ENCODE measurements around the gene MYH7B.

Gene MYH7B

GRCh38 chr20:34993941-34994508, 38.4 kb downstream of the MYH7B start:
- Histone ChIP-seq H3K4me3 (ENCODE audit: low read length in 2 of 2) (no peak overlapping the region), H3K4me1 (ENCODE audit: control insufficient read depth, insufficient read depth, low read length) (peaks cover 8% of the 10 kb centered on the region), H3K27ac (ENCODE audit: low read length) (no peak overlapping the region), H3K27me3 (ENCODE audit: control insufficient read depth in 1 of 2, insufficient read depth in 2 of 2, low read length in 2 of 2) (no peaks in the 10 kb centered on the region), H3K9me3 (ENCODE audit: control insufficient read depth in 2 of 2, low read length in 2 of 2) (no peaks in the 10 kb centered on the region), H3K9ac (ENCODE audit: low read length in 2 of 2) (no peak overlapping the region), H3K36me3 (ENCODE audit: control insufficient read depth in 2 of 2, insufficient read depth in 2 of 2, low read length in 2 of 2) (peaks cover 11 to 29% of the 10 kb centered on the region in 2 donors)

GRCh38 chr20:34994509-34995131, 39.0 kb downstream of the MYH7B start:
- Histone ChIP-seq H3K9me3 (ENCODE audit: control insufficient read depth in 2 of 2, low read length in 2 of 2) (no peaks in the 10 kb centered on the region), H3K36me3 (ENCODE audit: control insufficient read depth in 2 of 2, insufficient read depth in 2 of 2, low read length in 2 of 2) (peaks cover 11 to 29% of the 10 kb centered on the region in 2 donors), H3K4me3 (ENCODE audit: low read length in 2 of 2) (no peak overlapping the region), H3K9ac (ENCODE audit: low read length in 2 of 2) (no peak overlapping the region), H3K27ac (ENCODE audit: low read length) (no peak overlapping the region), H3K27me3 (ENCODE audit: control insufficient read depth in 1 of 2, insufficient read depth in 2 of 2, low read length in 2 of 2) (no peaks in the 10 kb centered on the region), H3K4me1 (ENCODE audit: control insufficient read depth, insufficient read depth, low read length) (peaks cover 8% of the 10 kb centered on the region)

- Histone ChIP-seq H3K27me3 (ENCODE audit: control insufficient read depth in 1 of 2, insufficient read depth in 2 of 2, low read length in 2 of 2) (no peaks in the 10 kb centered on the region), H3K36me3 (ENCODE audit: control insufficient read depth in 2 of 2, insufficient read depth in 2 of 2, low read length in 2 of 2) (peaks cover 16 to 30% of the 10 kb centered on the region in 2 donors), H3K4me3 (ENCODE audit: low read length in 2 of 2) (no peak overlapping the region), H3K9me3 (ENCODE audit: control insufficient read depth in 2 of 2, low read length in 2 of 2) (no peaks in the 10 kb centered on the region), H3K4me1 (ENCODE audit: control insufficient read depth, insufficient read depth, low read length) (peaks cover 8% of the 10 kb centered on the region), H3K9ac (ENCODE audit: low read length in 2 of 2) (no peak overlapping the region), H3K27ac (ENCODE audit: low read length) (no peak overlapping the region)
These were observed 39.5 kb downstream of the MYH7B start for GRCh38 chr20:34995192-34995591.

- H3K36me3 ChIP-seq (ENCODE audit: control insufficient read depth in 2 of 2, insufficient read depth in 2 of 2, low read length in 2 of 2), result peaks cover 16 to 33% of the 10 kb centered on the region in 2 donors
- H3K27ac ChIP-seq (ENCODE audit: low read length), result no peak overlapping the region
- no peak overlapping the region for H3K4me3 ChIP-seq (ENCODE audit: low read length in 2 of 2)
- no peaks in the 10 kb centered on the region for H3K9me3 ChIP-seq (ENCODE audit: control insufficient read depth in 2 of 2, low read length in 2 of 2)
- H3K9ac ChIP-seq (ENCODE audit: low read length in 2 of 2), result no peak overlapping the region
- H3K27me3 ChIP-seq (ENCODE audit: control insufficient read depth in 1 of 2, insufficient read depth in 2 of 2, low read length in 2 of 2), result no peaks in the 10 kb centered on the region
- peaks cover 8% of the 10 kb centered on the region for H3K4me1 ChIP-seq (ENCODE audit: control insufficient read depth, insufficient read depth, low read length)
These were observed 40.0 kb downstream of the MYH7B start for GRCh38 chr20:34995696-34996095.

- no peak overlapping the region for H3K27ac ChIP-seq (ENCODE audit: low read length)
- no peaks in the 10 kb centered on the region for H3K27me3 ChIP-seq (ENCODE audit: control insufficient read depth in 1 of 2, insufficient read depth in 2 of 2, low read length in 2 of 2)
- no peak overlapping the region for H3K9ac ChIP-seq (ENCODE audit: low read length in 2 of 2)
- H3K4me1 ChIP-seq (ENCODE audit: control insufficient read depth, insufficient read depth, low read length), result peaks cover 8% of the 10 kb centered on the region
- H3K4me3 ChIP-seq (ENCODE audit: low read length in 2 of 2), result no peak overlapping the region
- H3K36me3 ChIP-seq (ENCODE audit: control insufficient read depth in 2 of 2, insufficient read depth in 2 of 2, low read length in 2 of 2), result peaks cover 16 to 38% of the 10 kb centered on the region in 2 donors
- H3K9me3 ChIP-seq (ENCODE audit: control insufficient read depth in 2 of 2, low read length in 2 of 2), result no peaks in the 10 kb centered on the region
These were observed 40.8 kb downstream of the MYH7B start for GRCh38 chr20:34996243-34997028.

- H3K27me3 ChIP-seq (ENCODE audit: control insufficient read depth in 1 of 2, insufficient read depth in 2 of 2, low read length in 2 of 2), result no peaks in the 10 kb centered on the region
- H3K27ac ChIP-seq (ENCODE audit: low read length), result no peak overlapping the region
- H3K4me1 ChIP-seq (ENCODE audit: control insufficient read depth, insufficient read depth, low read length), result peaks cover 8% of the 10 kb centered on the region
- H3K4me3 ChIP-seq (ENCODE audit: low read length in 2 of 2), result peak overlapping the region in 1 of 2 donors; percentile 61
- no peaks in the 10 kb centered on the region for H3K9me3 ChIP-seq (ENCODE audit: control insufficient read depth in 2 of 2, low read length in 2 of 2)
- peaks cover 16 to 44% of the 10 kb centered on the region in 2 donors for H3K36me3 ChIP-seq (ENCODE audit: control insufficient read depth in 2 of 2, insufficient read depth in 2 of 2, low read length in 2 of 2)
- H3K9ac ChIP-seq (ENCODE audit: low read length in 2 of 2), result no peak overlapping the region
These were observed 41.5 kb downstream of the MYH7B start for GRCh38 chr20:34997131-34997561.

GRCh38 chr20:34997774-34998173, 42.1 kb downstream of the MYH7B start:
- H3K4me3 ChIP-seq (ENCODE audit: low read length in 2 of 2), result peak overlapping the region in 1 of 2 donors; percentile 61
- H3K9ac ChIP-seq (ENCODE audit: low read length in 2 of 2), result no peak overlapping the region
- H3K9me3 ChIP-seq (ENCODE audit: control insufficient read depth in 2 of 2, low read length in 2 of 2), result no peaks in the 10 kb centered on the region
- peaks cover 17 to 48% of the 10 kb centered on the region in 2 donors for H3K36me3 ChIP-seq (ENCODE audit: control insufficient read depth in 2 of 2, insufficient read depth in 2 of 2, low read length in 2 of 2)
- no peaks in the 10 kb centered on the region for H3K27me3 ChIP-seq (ENCODE audit: control insufficient read depth in 1 of 2, insufficient read depth in 2 of 2, low read length in 2 of 2)
- peaks cover 8% of the 10 kb centered on the region for H3K4me1 ChIP-seq (ENCODE audit: control insufficient read depth, insufficient read depth, low read length)
- H3K27ac ChIP-seq (ENCODE audit: low read length), result no peak overlapping the region

- Histone ChIP-seq H3K9me3 (ENCODE audit: control insufficient read depth in 2 of 2, low read length in 2 of 2) (no peaks in the 10 kb centered on the region), H3K9ac (ENCODE audit: low read length in 2 of 2) (no peak overlapping the region), H3K4me3 (ENCODE audit: low read length in 2 of 2) (no peak overlapping the region), H3K27ac (ENCODE audit: low read length) (no peak overlapping the region), H3K27me3 (ENCODE audit: control insufficient read depth in 1 of 2, insufficient read depth in 2 of 2, low read length in 2 of 2) (no peaks in the 10 kb centered on the region), H3K36me3 (ENCODE audit: control insufficient read depth in 2 of 2, insufficient read depth in 2 of 2, low read length in 2 of 2) (peaks cover 19 to 50% of the 10 kb centered on the region in 2 donors), H3K4me1 (ENCODE audit: control insufficient read depth, insufficient read depth, low read length) (peaks cover 8% of the 10 kb centered on the region)
These were observed 42.8 kb downstream of the MYH7B start for GRCh38 chr20:34998331-34998950.

GRCh38 chr20:34999021-34999451, 43.4 kb downstream of the MYH7B start:
- H3K9ac ChIP-seq (ENCODE audit: low read length in 2 of 2), result no peak overlapping the region
- peaks cover 25 to 50% of the 10 kb centered on the region in 2 donors for H3K36me3 ChIP-seq (ENCODE audit: control insufficient read depth in 2 of 2, insufficient read depth in 2 of 2, low read length in 2 of 2)
- H3K9me3 ChIP-seq (ENCODE audit: control insufficient read depth in 2 of 2, low read length in 2 of 2), result no peaks in the 10 kb centered on the region
- no peak overlapping the region for H3K27ac ChIP-seq (ENCODE audit: low read length)
- H3K4me3 ChIP-seq (ENCODE audit: low read length in 2 of 2), result no peak overlapping the region
- no peaks in the 10 kb centered on the region for H3K27me3 ChIP-seq (ENCODE audit: control insufficient read depth in 1 of 2, insufficient read depth in 2 of 2, low read length in 2 of 2)
- peaks cover 8% of the 10 kb centered on the region for H3K4me1 ChIP-seq (ENCODE audit: control insufficient read depth, insufficient read depth, low read length)

- Histone ChIP-seq H3K4me1 (ENCODE audit: control insufficient read depth, insufficient read depth, low read length) (peaks cover 8% of the 10 kb centered on the region), H3K9me3 (ENCODE audit: control insufficient read depth in 2 of 2, low read length in 2 of 2) (no peaks in the 10 kb centered on the region), H3K4me3 (ENCODE audit: low read length in 2 of 2) (no peak overlapping the region), H3K9ac (ENCODE audit: low read length in 2 of 2) (no peak overlapping the region), H3K36me3 (ENCODE audit: control insufficient read depth in 2 of 2, insufficient read depth in 2 of 2, low read length in 2 of 2) (peaks cover 33 to 55% of the 10 kb centered on the region in 2 donors), H3K27me3 (ENCODE audit: control insufficient read depth in 1 of 2, insufficient read depth in 2 of 2, low read length in 2 of 2) (no peaks in the 10 kb centered on the region), H3K27ac (ENCODE audit: low read length) (no peak overlapping the region)
These were observed 44.1 kb downstream of the MYH7B start for GRCh38 chr20:34999782-35000181.

Measured in stomach smooth muscle (tissue), 2 donors.